Nucleus accumbens (tissue), 56 donors: ENCODE measurements around the gene FOXP3.

Source experiments
- DNase-seq, 56 donors: peaks; one replicate each; lab custom pipeline; 2025; lab: John Stamatoyannopoulos, UW

Gene FOXP3

GRCh38 chrX:49256268-49256995 is 8.1 kb downstream of the FOXP3 start:
- DNase-seq = no peak

GRCh38 chrX:49254639-49255038 is 9.9 kb downstream of the FOXP3 start:
- DNase-seq = no peak

GRCh38 chrX:49251325-49251724 is 13.2 kb downstream of the FOXP3 start:
- DNase-seq = no peak

- DNase-seq = peak in 1 of 56 donors; percentile 3
These were observed 13.9 kb downstream of the FOXP3 start for GRCh38 chrX:49250578-49250977.

GRCh38 chrX:49250066-49250465 is 14.4 kb downstream of the FOXP3 start:
- no peak for DNase-seq

- DNase-seq = no peak
These were observed 14.9 kb downstream of the FOXP3 start for GRCh38 chrX:49249616-49250015.

GRCh38 chrX:49249071-49249470 is 15.4 kb downstream of the FOXP3 start:
- no peak for DNase-seq

- DNase-seq = no peak
These were observed 16.3 kb downstream of the FOXP3 start for GRCh38 chrX:49247916-49248811.

GRCh38 chrX:49247346-49247745 is 17.2 kb downstream of the FOXP3 start:
- DNase-seq = no peak

- no peak for DNase-seq
These were observed 18.0 kb downstream of the FOXP3 start for GRCh38 chrX:49246541-49246940.

- DNase-seq = no peak
These were observed 20.3 kb downstream of the FOXP3 start for GRCh38 chrX:49244207-49244606.

- DNase-seq = no peak
These were observed 21.3 kb downstream of the FOXP3 start for GRCh38 chrX:49243166-49243565.

- no peak for DNase-seq
These were observed 21.9 kb downstream of the FOXP3 start for GRCh38 chrX:49242545-49243066.

- DNase-seq = no peak
These were observed 25.8 kb downstream of the FOXP3 start for GRCh38 chrX:49238735-49239134.

- peak in 2 of 56 donors; percentile 1 to 5 for DNase-seq
These were observed 27.4 kb downstream of the FOXP3 start for GRCh38 chrX:49237060-49237459.

GRCh38 chrX:49233887-49234555 is 30.5 kb downstream of the FOXP3 start:
- DNase-seq = no peak

- no peak for DNase-seq
These were observed 31.3 kb downstream of the FOXP3 start, which contains the start of gene CACNA1F for GRCh38 chrX:49233176-49233575. Gene CACNA1F, minus strand, starts transcription at chrX:49233340. Its CDS starts 31 bp downstream, at chrX:49233309.

GRCh38 chrX:49232525-49232924 is 32.0 kb downstream of the FOXP3 start:
- no peak for DNase-seq

GRCh38 chrX:49231333-49232000 is 33.0 kb downstream of the FOXP3 start:
- no peak for DNase-seq
